Epidermal melanocyte (primary cell): ENCODE data around the gene STIM2.
"Not testable (repeated sequence)": the region's sequence is repeated elsewhere in the genome, so short reads cannot be mapped to it uniquely, and the experiment has no call there.

Source experiments
- DNase-seq: peaks from one replicate; pipeline ENCODE4 v3.0.0; 2011; ENCODE audit warnings: low spot score; ENCODE audit not compliant: insufficient read length

STIM2 gene

DNA sequence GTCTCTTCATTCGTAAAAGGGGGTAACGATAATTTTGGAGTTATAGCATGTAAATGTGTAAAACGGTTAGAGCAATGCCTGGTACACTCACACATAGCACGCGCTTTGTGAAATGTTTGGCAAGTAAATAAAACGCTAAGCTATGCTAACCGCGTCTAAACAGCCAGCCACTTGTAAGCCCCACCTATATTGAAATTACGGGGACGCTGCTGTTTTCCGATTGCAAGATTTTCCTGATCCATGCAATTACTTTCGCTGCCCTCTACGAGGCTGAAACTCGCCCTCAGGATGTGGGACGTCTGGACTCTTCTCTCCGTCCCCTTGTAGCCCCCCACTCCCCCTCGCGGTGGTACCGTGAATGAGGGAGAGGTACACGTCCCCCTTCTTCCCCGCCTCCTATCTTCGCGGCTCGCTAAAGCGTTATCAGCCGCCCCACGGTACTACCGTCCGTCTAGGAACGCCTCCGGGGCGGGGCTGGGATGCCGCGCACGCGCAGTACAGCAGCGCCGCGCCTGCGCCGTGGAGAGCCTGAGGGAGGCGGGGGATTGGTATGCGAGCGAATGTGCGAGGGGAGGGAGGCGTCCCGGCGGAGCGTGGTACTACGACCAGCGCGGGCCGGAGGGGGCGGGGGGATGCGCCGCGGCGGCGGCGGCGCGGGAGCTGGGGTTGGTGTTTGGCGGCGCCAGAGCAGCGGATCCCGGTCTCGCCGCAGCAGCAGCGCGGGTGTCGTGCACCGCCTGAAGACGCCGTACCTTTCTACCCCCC lies at the start of gene STIM2:
Gene STIM2, plus strand, starts transcription at position 685 of the 765 bp plus-strand sequence.
- peak; percentile 67 for DNase-seq

DNA sequence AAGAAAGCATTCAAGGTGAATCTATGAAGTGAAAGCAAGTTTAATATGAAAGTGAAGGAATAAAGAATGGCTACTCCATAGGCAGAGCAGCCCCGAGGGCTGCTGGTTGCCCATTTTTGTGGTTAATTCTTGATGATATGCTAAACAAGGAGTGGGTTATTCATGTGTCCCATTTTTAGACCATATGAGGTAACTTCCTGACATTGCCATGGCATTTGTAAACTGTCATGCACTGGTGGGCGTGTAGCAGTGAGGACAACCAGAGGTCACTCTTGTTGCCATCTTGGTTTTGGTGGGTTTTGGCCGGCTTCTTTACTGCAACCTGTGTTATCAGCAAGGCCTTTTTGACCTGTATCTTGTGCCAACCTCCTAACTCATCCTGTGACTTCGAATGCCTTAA lies 49.1 kb upstream of the STIM2 start:
- not testable (repeated sequence) for DNase-seq

- DNase-seq, result no peak
Observed at GRCh38 chr4:26812049-26812714, 48.5 kb upstream of the STIM2 start.

- no peak for DNase-seq
Observed at GRCh38 chr4:26813698-26814097, 46.9 kb upstream of the STIM2 start.

DNA sequence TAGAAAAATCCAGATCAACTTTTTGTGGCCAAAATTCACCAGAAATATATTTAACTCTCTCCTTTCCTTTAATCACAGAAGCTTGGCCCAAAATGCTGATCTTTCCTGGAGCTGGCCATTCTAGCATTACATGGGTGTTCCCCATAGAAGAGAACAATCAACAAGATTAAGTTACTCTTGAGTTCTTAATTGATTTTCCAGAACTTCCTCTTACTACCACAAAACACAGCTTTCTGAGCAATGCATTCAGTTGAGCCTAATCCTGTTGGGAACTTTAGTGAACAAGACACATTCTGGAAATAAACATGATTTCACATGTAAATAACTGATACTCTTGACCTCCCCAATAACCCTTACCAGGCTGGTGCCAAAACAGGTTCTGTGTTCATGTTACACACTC lies 45.4 kb upstream of the STIM2 start:
- no peak for DNase-seq

DNA sequence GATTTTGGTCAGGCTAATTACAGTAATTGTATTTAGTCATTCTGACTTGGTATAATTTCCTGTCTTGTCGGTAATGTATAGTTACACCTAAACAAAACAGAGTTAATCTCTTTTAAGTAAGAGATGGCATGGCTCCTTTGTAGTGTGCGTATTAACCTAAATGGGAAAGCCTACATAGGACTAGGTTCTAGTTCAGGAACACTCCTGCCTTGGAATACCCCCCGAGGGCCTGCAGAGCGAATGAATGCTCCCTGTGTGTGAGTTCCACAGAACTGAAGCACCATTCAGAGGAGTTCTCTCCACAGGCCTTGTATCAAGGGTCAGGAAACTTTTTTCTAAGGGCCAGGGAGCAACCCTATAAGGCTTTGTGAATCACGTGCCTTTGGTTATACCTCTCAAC lies 44.9 kb upstream of the STIM2 start:
- peak; percentile 72 for DNase-seq

DNA sequence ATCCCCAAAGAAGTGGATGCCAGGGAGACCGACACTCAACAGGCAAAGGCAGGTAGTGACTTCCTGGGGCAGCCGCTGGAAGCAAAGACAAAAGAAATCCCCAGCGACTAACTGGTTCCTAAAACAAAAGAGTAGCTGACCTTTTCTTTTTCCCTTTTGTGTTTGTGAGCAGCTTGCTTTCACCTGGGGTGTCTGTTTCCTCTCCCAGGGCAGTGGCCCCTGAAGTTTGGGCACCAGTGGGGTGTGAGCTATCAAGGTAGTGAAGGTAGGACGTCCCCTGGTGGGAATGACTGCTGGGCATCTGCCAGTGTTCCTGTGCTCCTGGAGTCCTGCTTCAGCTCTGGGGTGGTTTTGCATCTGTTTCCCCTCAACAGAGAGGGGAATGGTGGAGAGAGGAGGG lies 41.6 kb upstream of the STIM2 start:
- DNase-seq, result no peak

DNA sequence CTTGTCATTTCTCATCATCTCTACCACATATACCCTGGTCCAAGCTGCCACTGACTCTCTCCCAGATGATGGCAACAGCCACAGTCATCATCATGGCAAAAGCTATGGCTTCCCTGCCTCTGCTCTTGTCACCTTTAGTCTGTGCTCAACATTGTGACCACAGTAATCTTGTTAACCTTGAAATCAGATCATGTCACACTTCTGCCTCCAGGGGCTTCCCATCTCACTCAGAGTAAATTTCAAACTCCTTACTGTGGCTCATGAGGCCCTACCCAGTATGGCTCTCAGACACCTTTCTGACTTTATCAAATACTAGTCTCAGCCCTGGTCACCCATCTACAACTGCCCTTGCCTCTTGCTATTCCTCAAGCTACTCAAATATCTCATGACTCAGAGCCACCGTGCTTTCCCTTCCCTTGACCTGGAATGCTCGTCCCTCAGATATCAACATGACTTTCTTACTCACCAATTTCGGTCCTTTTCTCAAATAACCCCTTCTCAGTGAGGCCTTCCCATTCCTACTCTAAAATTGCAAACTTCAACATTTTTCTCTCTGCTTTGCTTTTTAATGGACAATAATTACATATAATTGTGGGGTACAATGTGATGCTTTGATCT lies 41.1 kb upstream of the STIM2 start:
- no peak for DNase-seq

GRCh38 chr4:26820346-26820745 lies 40.3 kb upstream of the STIM2 start:
- no peak for DNase-seq

- no peak for DNase-seq
Observed at GRCh38 chr4:26821031-26821430, 39.6 kb upstream of the STIM2 start.

- DNase-seq, result no peak
Observed at GRCh38 chr4:26821677-26822503, 38.8 kb upstream of the STIM2 start.

DNA sequence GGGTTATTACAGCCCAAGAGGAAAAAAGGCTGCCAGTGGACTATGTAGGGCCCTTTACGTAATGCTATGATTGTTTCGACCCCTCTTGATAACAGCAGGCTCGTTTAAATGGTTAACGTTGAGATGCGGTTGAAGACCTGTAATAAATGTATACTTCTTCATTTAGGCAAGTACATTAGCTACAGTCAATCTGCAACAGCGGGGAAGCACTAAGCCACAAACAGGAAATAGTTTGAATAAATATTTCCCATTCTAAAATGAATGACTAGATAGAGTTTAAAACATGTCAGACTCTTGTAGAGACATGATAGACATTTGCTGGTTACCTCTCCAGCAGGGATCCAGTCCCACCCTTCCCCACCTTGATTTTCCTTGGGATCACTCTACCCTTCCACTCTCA lies 38.1 kb upstream of the STIM2 start:
- DNase-seq, result no peak

DNA sequence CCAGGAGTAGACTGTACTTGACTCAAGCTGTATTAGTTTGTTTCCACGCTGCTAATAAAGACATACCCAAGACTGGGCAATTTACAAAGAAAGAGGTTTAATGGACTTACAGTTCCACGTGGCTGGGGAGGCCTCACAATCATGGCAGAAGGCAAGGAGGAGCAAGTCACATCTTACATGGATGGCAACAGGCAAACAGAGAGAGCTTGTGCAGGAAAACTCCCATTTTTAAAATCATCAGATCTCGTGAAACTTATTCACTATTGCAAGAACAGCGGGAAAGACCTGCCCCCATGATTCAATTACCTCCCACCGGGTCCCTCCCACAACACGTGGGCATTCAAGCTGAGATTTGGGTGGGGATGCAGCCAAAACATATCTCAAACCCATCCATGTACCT lies 37.7 kb upstream of the STIM2 start:
- not testable (repeated sequence) for DNase-seq

- no peak for DNase-seq
Observed at GRCh38 chr4:26823583-26823982, 37.1 kb upstream of the STIM2 start.

- DNase-seq, result no peak
Observed at GRCh38 chr4:26824667-26825066, 36.0 kb upstream of the STIM2 start.

GRCh38 chr4:26826721-26827120 lies 33.9 kb upstream of the STIM2 start:
- no peak for DNase-seq

DNA sequence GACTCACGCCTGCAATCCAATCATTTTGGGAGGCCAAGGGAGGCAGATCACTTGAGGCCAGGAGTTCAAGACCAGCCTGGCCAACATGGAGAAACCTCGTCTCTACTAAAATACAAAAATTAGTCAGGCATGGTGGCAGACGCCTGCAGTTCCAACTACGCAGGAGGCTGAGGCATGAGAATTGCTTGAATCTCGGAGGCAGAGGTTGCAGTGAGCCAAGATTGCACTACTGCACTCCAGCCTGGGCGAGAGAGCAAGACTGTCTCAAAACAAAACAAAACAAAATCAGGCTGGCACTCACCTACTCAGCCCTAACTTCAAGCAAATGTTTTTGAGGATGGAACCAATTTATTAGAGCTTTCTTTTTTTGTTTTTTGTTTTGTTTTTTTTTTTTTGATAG lies 33.3 kb upstream of the STIM2 start:
- not testable (repeated sequence) for DNase-seq

DNA sequence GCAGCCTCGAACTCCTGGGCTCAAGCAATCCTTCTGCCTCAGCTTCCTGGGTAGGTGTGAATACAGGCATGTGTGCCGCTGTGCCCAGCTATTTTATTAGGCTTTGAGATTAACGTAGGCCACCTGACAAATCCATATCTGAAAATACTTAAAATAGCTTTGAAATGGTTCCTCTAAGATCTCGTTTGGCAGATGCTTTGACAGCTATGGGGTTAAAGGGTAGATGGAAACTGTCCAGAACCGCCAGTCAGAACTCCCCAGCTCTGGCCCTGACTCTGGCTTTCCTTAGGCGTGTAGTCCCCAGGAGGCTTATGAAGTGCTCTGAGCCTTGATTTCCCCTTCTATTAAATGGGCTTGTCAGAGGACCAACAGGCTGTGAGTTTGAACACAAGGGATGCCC lies 32.8 kb upstream of the STIM2 start:
- no peak for DNase-seq

DNA sequence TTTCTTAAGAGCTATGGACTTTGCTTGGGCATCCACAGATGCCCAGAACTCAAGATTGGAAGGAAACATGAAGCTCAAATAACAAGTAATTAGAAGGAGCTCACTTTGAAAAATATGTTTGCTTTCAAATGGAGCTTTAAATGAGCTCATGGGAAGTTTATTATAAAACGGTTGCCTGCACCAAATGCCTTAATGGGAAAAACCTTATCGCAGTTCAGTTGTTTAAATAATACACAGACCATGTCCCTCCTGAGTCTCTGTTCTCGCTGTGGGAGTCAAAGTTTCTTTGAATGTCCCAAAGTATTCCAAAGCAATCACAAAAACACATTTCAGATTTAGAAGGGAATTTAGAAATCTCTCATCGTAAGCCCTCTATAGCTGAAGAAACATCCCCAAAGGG lies 31.6 kb upstream of the STIM2 start:
- DNase-seq, result no peak

- no peak for DNase-seq
Observed at GRCh38 chr4:26830033-26830432, 30.6 kb upstream of the STIM2 start.

DNA sequence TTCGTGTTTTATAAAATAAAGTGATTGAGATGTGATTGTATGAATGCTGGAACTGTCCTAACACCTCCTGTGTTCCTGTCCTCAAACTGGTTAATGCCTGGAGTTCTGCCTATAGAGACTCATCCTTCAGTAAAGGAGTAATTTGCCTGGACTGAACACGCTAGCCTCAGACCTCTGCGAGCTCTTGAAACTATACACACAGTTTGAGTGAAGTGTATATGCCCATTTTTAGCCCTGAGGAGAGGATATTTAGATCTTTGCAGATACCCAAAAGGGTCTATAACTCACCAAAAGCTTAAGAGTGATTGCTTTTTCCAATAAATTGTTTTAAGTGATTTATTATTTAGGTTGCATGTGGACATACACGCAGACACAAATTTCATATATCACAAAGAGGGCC lies 29.9 kb upstream of the STIM2 start:
- no peak for DNase-seq

- DNase-seq, result no peak
Observed at GRCh38 chr4:26836539-26836938, 24.1 kb upstream of the STIM2 start.
